Neutrophil (primary cell): ENCODE data around the gene ZNF425.
"Not testable (repeated sequence)": the region's sequence is repeated elsewhere in the genome, so short reads cannot be mapped to it uniquely, and the experiment has no call there.

Experiments
- H3K27ac ChIP-seq: fragments of 200-600 bp; sonication (generic); 2 replicates; pipeline ENCODE4 v1.5.1; 2016; ENCODE audit warnings: mild to moderate bottlenecking, moderate library complexity
- H3K27me3 ChIP-seq: fragments of 200-600 bp; sonication (generic); 2 replicates; pipeline ENCODE4 v1.6.0; 2016; ENCODE audit warnings: mild to moderate bottlenecking
- H3K36me3 ChIP-seq: fragments of 200-600 bp; sonication (generic); 2 replicates; pipeline ENCODE4 v1.5.1; 2017
- H3K4me1 ChIP-seq, 2 experiments: fragments of 200-600 bp in 1 of 2; sonication (generic) in 1 of 2; 1 replicate in 1 of 2; 2 replicates in 1 of 2; pipeline versions ENCODE4 v1.5.1 to v1.6.1; 2013 to 2016; ENCODE audit warnings: low read depth in 1 of 2, low read length in 1 of 2, mild to moderate bottlenecking in 1 of 2, moderate library complexity in 1 of 2; ENCODE audit not compliant: control insufficient read depth in 1 of 2, insufficient read depth in 1 of 2
- H3K4me3 ChIP-seq, 2 experiments: fragments of 200-600 bp in 1 of 2; sonication (generic) in 1 of 2; 1 replicate in 1 of 2; 2 replicates in 1 of 2; pipeline ENCODE4 v1.5.1; 2013 to 2016; ENCODE audit warnings: low read depth in 1 of 2, low read length in 1 of 2, mild to moderate bottlenecking in 1 of 2, moderate library complexity in 1 of 2
- H3K9me3 ChIP-seq: fragments of 200-600 bp; sonication (generic); 2 replicates; pipeline ENCODE4 v1.5.1; 2016
- CTCF ChIP-seq: fragments of 200-600 bp; sonication (generic); IDR thresholded peaks from 2 replicates; pipeline ENCODE4 v1.5.1; 2016; ENCODE audit warnings: antibody characterized with exemption

ZNF425 gene

GRCh38 chr7:149071182-149071635 is 54.9 kb downstream of the ZNF425 start:
- H3K27ac ChIP-seq = peak overlapping the region; percentile 71
- H3K36me3 ChIP-seq = peaks cover 17% of the 10 kb centered on the region
- H3K27me3 ChIP-seq = no peaks in the 10 kb centered on the region
- TF ChIP-seq CTCF = no peak
- H3K4me1 ChIP-seq = peaks cover 0 to 43% of the 10 kb centered on the region in 2 experiments
- peak overlapping the region; percentile 47 to 69 for H3K4me3 ChIP-seq
- H3K9me3 ChIP-seq = no peaks in the 10 kb centered on the region

GRCh38 chr7:149070372-149071125 is 55.6 kb downstream of the ZNF425 start:
- H3K27ac ChIP-seq = peak overlapping the region; percentile 71
- H3K36me3 ChIP-seq = peaks cover 17% of the 10 kb centered on the region
- H3K4me1 ChIP-seq = peaks cover 3 to 46% of the 10 kb centered on the region in 2 experiments
- H3K4me3 ChIP-seq = peak overlapping the region; percentile 47 to 69
- H3K27me3 ChIP-seq = no peaks in the 10 kb centered on the region
- no peak for TF ChIP-seq CTCF
- H3K9me3 ChIP-seq = no peaks in the 10 kb centered on the region

GRCh38 chr7:149067869-149068268 is 58.3 kb downstream of the ZNF425 start:
- no peak for TF ChIP-seq CTCF
- Histone ChIP-seq H3K27ac (no peak overlapping the region), H3K27me3 (no peaks in the 10 kb centered on the region), H3K9me3 (no peaks in the 10 kb centered on the region), H3K4me1 (peaks cover 11 to 33% of the 10 kb centered on the region in 2 experiments), H3K36me3 (peaks cover 17% of the 10 kb centered on the region), H3K4me3 (no peak overlapping the region)

- H3K27ac ChIP-seq = no peak overlapping the region
- peaks cover 9 to 11% of the 10 kb centered on the region in 2 experiments for H3K4me1 ChIP-seq
- no peaks in the 10 kb centered on the region for H3K9me3 ChIP-seq
- TF ChIP-seq CTCF = no peak
- no peaks in the 10 kb centered on the region for H3K36me3 ChIP-seq
- no peaks in the 10 kb centered on the region for H3K27me3 ChIP-seq
- no peak overlapping the region for H3K4me3 ChIP-seq
These were observed 62.6 kb downstream of the ZNF425 start for GRCh38 chr7:149063476-149063875.

GRCh38 chr7:149062217-149062899 is 63.8 kb downstream of the ZNF425 start:
- H3K4me1 ChIP-seq = peaks cover 9 to 11% of the 10 kb centered on the region in 2 experiments
- not testable (repeated sequence) for H3K27ac ChIP-seq, H3K9me3 ChIP-seq, H3K27me3 ChIP-seq, H3K36me3 ChIP-seq, H3K4me3 ChIP-seq

GRCh38 chr7:149060156-149060555 is 66.0 kb downstream of the ZNF425 start:
- no peak for TF ChIP-seq CTCF
- no peaks in the 10 kb centered on the region for H3K27me3 ChIP-seq
- H3K36me3 ChIP-seq = no peaks in the 10 kb centered on the region
- H3K27ac ChIP-seq = no peak overlapping the region
- H3K9me3 ChIP-seq = no peaks in the 10 kb centered on the region
- peaks cover 5 to 8% of the 10 kb centered on the region in 2 experiments for H3K4me1 ChIP-seq
- H3K4me3 ChIP-seq = no peak overlapping the region
